GM19463 (cell line): Measurements from ENCODE around the gene PFKP.

Experiments used
- ATAC-seq: cut with Tn5 transposase; IDR thresholded peaks from one replicate; pipeline ENCODE4 v1.9.1; 2021; ENCODE audit warnings: mild to moderate bottlenecking, moderate library complexity; ENCODE audit not compliant: unreplicated experiment

The PFKP gene

GRCh38 chr10:3129581-3130340 is 62.4 kb downstream of the PFKP start:
- no peak for ATAC-seq

DNA sequence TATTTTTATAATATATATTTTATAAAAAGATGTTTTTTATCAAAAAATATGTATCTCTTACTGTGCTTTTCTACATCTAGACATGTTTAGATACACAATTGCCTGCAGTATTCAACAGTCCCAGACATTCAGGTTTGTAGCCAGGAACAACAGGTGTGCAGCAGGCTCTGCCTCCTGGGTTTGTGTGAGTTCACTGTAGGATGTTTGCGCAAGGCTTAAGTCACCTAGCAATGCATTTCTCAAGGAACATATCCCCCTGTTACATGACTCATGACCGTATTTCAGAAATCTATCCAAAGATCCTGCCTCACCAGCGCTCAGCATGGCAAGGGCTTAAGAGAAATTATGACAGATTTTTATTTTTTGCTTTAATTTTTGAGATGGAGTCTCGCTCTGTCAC is 63.8 kb downstream of the PFKP start:
- ATAC-seq = no peak

DNA sequence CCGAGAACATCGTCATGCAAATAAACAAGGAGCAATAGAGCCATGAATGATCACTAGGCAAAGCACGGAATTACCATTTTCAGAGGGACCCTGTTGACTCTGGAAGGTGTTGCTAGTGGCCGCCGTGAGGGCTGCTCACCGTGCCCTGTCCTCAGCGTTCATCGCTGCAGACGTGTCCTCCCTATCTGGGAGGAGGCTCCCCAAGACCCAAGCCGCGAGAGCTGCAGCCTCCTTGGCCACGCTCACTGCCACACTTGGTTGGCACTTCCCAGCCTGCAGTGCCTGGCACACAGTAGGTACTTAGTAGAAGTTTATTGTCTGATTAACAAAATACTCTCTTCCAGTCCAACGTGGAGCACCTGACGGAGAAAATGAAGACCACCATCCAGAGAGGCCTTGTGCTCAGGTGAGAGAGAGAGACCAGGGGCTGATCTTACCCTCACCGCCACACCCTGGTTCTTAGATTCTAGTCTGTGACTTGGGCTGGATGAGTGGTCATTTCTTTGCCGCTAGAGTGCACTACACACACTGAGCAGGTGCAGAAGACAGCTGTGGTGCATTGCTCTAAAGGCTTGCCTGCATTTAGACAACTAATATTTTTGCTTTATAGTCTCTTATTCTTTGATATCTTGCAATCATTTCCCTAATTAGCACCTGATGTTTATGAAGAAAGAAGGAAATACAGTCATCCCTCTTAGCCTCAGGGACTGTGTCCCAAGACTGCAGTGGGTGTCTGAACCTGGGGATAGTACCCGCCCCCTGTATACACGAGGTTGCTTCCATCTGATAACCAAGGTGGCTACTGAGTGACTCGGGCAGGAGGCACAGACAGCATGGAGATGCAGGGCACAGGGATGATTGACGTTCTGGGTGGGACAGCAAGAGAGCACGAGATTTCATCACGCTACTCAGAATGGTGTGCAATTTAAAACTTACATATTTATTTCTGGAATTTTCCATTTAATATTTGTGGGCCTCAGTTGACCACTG is 65.0 kb downstream of the PFKP start:
- ATAC-seq = no peak

GRCh38 chr10:3133948-3134347 is 66.6 kb downstream of the PFKP start:
- no peak for ATAC-seq

GRCh38 chr10:3135006-3135405 is 67.7 kb downstream of the PFKP start:
- ATAC-seq = no peak

DNA sequence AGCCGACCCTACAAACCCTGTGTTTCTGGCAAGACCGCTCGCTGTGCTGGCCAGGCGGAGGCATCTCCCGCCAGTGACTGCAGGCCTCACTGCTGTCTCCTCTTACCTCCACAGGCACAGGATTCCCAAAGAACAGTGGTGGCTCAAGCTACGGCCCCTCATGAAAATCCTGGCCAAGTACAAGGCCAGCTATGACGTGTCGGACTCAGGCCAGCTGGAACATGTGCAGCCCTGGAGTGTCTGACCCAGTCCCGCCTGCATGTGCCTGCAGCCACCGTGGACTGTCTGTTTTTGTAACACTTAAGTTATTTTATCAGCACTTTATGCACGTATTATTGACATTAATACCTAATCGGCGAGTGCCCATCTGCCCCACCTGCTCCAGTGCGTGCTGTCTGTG is 69.0 kb downstream of the PFKP start:
- ATAC-seq = no peak

DNA sequence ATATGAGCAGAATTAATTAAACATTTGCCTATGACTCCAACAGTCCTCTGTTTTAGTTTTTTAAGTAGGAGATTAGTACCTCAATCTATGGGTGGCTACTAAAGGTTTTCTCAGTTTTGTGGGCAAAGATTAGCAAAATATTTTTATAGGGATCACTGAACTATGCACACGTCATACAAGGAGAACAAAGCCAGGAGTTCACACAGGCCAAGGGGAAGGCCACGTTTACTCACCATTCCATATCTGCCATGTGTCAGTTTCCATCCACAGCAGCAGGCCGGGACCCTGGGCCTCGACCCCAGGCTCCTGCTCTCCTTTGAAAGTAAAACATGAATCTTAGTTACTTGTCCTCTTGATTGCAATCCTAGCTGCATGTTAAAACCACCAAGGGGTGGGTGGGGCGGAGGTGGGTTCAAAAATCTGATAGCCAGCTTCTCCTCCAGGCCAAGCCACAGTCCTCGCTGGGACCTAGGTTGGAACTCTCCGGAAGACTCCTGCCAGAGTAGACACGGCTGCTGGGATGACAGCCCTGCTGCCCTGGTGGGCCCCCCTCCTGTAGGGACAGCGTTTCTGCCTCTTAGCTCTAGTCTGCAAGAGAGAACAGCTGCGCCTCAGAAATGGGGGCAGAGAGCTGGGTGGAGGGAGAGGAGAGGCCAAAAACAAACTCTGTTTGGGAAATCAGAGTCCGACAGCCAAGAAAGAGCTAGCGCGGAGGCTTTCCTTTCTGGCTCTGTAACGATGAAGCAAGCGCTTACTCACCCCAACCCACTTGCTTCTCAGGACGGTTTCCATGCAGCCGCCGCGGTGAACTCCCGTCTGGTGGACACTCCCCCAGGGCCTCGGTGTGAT is 69.6 kb downstream of the PFKP start:
- ATAC-seq = no peak

GRCh38 chr10:3137958-3138726 is 70.8 kb downstream of the PFKP start:
- no peak for ATAC-seq

- ATAC-seq = no peak
Observed at GRCh38 chr10:3139216-3139910, 72.0 kb downstream of the PFKP start.

- ATAC-seq = no peak
Observed at GRCh38 chr10:3140280-3140679, 72.9 kb downstream of the PFKP start.

GRCh38 chr10:3141351-3142005 is 74.1 kb downstream of the PFKP start:
- ATAC-seq = no peak

- no peak for ATAC-seq
Observed at GRCh38 chr10:3142146-3142875, 75.0 kb downstream of the PFKP start.

DNA sequence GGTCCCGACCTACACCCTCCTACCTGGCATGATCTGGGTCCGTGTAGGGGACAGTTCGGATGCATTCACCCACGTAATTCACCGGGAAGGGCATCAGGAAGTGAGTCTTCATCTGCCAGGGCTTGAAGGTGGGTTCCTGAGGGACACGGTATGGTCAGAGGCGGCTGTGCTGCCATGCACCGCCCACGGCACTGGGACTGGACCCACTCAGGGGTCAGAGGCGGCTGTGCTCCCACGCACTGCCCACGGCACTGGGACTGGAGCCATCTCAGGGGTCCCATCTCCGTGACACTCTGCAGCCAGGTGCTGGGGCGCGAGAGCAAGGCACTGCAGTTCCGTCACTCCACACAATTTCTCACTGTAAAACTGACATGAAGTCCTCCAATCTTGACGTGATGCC is 76.0 kb downstream of the PFKP start:
- ATAC-seq = no peak

DNA sequence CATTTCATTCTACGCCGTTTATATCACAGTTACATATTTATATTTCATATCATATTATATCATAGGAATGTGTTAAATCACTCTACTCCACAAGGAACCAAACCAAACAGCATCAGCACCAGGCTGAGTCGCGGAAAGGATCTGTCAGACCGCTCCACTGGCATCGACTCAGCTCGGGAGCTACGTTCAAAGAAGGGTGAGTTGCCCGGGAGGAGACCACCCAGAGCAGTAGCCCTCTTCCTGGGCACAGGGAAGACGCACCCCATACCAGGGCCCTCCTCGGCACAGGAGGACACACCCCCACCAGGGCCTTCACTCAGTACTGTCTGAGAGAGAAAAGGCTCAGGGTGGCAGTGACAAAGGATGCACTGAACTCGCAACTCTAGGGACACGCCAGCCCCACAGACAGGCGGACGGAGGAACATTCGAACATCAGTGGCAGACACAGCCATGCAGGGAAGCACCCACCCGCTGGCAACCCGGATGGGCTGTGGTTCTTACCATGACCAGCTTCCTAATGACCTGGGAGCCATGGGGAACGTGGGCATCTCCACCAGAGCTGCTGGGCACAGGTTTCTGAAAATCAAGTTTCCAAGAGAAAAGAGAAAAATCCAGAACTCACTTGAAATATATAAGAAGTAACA is 76.6 kb downstream of the PFKP start:
- ATAC-seq = no peak

GRCh38 chr10:3145366-3145765 is 78.0 kb downstream of the PFKP start:
- ATAC-seq = no peak

DNA sequence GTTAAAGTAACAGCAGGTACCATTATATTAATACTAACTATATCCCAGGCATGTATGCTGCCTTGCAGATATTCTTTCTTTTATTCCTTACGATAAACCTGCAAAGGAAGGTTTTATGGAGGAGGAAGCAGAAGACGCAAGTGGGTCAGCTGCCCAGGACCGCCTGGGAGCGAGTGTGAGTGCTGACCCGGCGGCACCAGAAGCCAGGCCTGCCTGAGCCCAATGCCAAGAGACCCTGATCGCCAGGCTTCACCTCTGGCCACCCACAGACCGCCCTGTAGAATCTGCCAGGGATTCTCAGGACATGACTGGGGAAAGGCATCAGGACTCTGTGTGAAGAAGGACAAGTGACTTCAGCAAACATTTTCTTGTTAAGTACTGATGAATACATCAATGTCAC is 78.9 kb downstream of the PFKP start:
- ATAC-seq = no peak

- ATAC-seq = no peak
Observed at GRCh38 chr10:3147117-3147820, 79.9 kb downstream of the PFKP start.
